Astrocyte (in vitro differentiated cells and primary cell): ENCODE data around the gene F2R.
"Not testable (repeated sequence)": the region's sequence is repeated elsewhere in the genome, so short reads cannot be mapped to it uniquely, and the experiment has no call there.

ENCODE experiments used
- CTCF ChIP-seq: IDR thresholded peaks from 2 replicates; pipeline ENCODE4 v1.5.1; 2011; ENCODE audit warnings: low read depth, mild to moderate bottlenecking, inconsistent platforms, low read length, moderate library complexity; ENCODE audit not compliant: insufficient read depth
- EZH2 ChIP-seq: IDR thresholded peaks from 2 replicates; pipeline ENCODE4 v1.6.1; 2012; ENCODE audit warnings: mild to moderate bottlenecking, low read length, inconsistent platforms; ENCODE audit not compliant: insufficient read depth

- not testable (repeated sequence) for TF ChIP-seq CTCF, EZH2
Observed at GRCh38 chr5:76771041-76771440, 55.1 kb downstream of the F2R start.
